ENCODE results near the gene CREB5.
"Not testable (repeated sequence)": the region's sequence is repeated elsewhere in the genome, so short reads cannot be mapped to it uniquely, and the experiment has no call there.

CREB5 gene

DNA sequence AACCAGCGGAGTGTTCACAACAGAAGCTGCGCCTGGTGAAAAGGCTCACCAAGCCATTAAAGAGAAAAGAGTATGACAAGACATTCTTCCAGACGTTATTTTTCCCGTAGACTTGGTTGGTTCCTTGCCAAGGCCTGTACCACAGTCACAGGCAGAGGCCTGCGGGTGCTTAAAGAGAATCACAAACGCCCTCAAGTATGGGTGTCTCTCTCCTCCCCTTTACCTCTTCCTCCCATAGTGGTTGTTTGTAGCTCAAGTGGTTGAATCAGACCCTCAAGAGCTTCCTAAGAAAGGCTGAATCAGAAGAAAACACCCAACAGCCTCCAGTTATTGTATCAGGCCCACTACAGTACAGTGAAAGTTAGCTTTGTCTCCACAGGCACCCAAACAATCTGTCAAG is 169.0 kb downstream of the CREB5 start:
- no peak for DNase-seq (ENCODE audit: low read depth)

DNA sequence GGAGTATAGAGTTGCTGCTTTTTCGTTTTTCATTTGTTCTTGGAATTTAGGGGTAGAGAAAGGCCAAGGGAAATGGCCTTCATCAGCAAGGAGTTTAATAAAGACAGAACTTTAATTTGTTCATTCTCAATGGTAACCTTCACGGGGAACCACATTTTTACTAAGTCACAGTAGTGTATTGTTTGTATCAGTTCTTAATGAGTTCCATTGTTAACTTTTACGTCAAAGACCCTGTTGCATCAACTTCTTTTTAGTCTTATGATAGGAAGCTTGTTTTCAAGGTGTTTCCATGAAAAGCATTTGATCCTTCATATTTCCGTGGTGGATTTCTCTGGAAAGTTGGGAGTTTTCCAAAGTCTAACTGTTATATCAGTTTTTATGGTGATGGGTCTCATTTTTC is 169.9 kb downstream of the CREB5 start:
- no peak for DNase-seq (ENCODE audit: low read depth)

DNA sequence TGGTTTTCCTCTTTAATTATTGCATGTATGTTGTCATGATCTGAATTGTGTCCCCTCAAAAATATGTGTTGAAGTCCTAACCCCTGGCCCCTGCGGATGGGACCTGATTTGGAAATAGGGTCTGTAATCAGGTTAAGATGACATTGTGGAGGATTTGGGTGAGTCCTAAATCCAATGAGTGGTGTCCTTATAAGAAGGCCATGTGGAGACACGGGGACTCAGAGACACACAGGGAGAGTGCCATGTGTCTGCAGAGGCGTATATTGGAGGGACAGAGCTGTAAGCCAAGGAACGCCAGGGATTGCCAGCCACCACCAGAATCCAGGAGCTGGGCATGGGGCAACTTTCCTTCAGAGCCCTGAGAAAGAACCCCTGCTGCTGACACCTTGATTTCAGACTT is 171.9 kb downstream of the CREB5 start:
- no peak for DNase-seq (ENCODE audit: low read depth)

DNA sequence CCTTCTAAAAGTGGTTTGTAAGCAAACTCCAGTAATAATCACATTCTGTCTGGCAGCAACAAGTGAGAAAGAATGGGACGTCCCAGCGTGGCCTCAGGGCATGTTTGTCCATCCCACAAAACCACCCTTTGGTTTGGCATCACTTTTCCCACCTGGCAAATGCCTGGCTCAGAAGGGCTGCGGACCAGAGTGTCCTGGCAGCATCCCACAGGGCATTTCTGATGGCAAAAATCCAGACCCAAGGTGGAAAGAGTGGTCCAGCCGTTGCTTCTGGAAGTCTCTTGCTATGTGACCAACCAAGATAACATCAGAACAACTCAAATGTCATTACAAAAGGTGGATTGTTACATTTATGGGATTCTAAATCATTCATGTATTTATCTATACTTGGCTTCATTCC is 174.4 kb downstream of the CREB5 start:
- DNase-seq (ENCODE audit: low read depth) = no peak

DNA sequence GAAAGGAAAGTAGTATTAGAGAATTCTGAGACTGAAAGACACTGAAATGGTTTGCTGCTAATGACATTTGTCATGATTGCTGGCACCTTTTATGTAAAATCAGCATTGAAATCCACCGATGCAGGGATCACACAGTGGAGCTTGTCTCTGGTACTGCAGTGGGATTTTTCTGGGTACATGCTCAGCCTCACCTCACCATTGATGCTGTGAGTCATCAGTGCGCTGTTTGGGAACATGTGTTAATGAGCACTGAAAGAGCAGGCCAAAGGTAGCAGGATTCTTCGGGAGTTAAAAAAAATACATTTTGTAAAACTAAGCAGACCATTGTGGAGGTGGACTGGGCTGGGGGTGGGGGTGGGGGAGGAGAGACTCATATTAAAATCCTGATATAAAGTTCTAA is 174.9 kb downstream of the CREB5 start:
- no peak for DNase-seq (ENCODE audit: low read depth)

DNA sequence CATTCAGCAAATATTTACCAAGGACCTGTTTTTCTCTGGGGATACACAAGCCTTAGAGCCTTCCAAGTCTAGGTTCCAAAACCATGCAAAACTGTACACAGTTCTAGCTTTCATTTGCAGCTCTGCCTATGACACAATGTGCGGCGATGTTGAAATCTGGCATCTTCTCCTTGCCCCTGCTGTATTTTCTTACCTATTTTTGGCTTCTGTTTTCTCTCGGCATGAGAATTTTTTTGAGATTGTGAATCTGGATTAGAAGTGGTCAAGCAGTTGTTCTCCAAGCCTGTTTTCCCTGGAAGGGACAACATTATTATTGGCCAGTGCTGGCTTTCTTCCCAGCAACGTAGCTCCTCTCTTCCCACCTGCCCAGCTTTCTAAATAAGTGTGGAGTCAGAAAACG is 176.3 kb downstream of the CREB5 start:
- no peak for DNase-seq (ENCODE audit: low read depth)

DNA sequence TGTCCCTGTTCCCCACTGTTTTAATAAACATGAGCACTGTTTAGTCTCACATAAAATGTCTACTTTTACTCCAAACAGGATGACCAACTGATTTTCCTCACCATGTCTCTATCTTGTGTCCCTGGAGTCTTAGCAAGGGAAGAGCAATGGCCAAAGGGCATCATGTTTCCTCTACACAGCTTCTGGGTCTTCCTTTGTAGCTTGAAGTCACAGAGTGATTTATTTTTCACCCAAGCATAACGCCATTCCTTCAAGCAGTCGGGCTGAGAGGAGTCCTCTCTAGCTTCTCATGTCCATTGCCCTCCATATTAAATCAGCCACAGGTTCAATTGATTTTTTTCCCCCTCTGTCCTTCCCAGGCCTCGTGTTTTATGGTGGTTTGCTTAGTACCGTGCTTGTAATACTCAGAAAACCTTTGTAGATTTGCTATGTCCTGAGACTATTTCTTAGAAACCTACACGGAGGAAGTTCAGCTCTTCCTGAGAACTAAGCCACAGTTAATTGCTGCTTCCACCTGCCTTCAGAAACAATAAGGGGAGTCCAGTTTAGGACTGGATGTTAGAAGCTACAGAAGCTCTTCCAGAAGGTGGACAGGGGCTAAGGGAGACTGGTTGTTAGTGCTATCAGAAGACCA is 178.8 kb downstream of the CREB5 start:
- DNase-seq (ENCODE audit: low read depth) = no peak

DNA sequence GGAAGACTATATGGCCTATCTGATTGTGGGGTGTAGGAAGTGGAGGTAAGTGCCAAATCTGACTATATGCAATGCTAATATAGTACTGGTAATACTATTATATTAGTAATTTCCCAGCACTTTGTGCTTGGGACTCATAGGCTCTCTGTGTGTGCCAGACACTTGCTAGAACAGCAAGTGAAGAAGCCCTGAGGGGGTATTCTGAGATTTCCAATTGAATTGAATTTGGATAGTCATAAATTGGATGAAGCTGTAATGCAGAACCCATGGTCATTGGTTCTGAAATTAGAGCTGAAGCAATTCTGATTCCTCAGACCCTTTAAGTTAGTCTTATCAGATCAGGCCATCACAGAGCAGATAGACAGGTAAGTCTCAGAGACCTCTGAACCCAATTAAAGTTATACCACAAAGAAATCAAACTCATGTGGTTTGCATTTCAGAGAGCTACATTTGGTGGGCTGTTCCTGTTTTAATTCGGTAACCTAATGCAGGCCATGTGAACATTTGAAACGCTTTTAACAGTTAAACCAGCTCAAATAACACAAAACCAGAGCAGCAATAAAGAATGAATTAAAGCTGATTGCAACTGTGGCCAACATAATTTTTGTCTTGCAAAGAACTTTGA is 179.5 kb downstream of the CREB5 start:
- DNase-seq (ENCODE audit: low read depth) = no peak

DNA sequence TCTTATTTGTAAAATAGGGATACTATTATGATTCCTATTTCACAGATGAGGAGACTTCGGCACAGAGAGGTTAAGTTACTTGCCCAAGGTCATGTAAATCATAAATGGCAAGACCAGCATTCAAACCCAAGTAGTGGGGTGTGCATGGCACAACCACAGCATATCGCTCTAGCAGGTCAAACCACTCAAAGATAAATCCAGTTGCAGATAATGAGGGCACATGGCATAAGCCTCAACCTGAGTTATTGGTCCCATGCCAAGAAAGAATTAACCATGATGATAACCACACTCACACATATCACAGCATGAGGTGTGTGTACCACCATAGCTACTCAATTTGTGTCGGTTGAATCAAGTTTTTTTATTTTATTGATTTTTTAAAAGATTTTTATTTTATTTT is 180.5 kb downstream of the CREB5 start:
- no peak for DNase-seq (ENCODE audit: low read depth)

DNA sequence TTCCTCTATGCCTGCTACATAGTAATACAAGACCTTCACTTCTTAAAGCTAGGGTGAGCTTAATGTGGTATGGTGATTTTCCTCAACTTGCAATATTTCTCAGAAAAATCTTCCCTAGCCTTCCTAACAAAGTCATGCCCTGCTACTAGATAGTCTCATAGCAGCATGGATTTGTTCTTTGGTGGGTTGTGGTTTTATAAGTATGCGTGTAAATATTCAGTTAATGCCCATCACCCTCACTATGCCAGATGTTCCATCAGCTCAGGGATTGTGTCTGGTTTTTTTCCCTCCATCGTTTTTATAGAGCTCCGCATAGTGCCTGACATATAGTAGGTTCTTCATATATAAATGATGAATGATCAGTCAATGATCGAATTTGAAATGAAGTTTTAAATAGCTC is 182.8 kb downstream of the CREB5 start:
- no peak for DNase-seq (ENCODE audit: low read depth)

DNA sequence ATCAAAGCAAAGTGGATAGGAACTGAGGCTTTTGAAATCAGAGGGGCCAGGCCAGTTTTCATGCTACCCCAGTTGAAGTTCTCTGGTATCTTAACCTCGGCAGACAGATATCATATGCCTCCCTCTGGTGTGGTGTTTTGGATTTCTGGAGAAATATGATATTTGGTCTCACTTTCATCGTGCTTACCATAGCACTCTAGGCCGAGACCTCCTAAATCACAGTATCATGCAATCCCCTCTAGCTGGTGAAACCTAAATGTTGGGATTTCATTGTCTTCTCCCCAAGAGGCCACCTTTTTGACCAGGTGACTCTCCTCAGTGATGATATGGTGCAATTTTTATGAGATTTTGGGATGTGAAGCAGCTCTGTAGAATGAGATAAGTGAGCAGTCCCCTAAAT is 183.5 kb downstream of the CREB5 start:
- no peak for DNase-seq (ENCODE audit: low read depth)

DNA sequence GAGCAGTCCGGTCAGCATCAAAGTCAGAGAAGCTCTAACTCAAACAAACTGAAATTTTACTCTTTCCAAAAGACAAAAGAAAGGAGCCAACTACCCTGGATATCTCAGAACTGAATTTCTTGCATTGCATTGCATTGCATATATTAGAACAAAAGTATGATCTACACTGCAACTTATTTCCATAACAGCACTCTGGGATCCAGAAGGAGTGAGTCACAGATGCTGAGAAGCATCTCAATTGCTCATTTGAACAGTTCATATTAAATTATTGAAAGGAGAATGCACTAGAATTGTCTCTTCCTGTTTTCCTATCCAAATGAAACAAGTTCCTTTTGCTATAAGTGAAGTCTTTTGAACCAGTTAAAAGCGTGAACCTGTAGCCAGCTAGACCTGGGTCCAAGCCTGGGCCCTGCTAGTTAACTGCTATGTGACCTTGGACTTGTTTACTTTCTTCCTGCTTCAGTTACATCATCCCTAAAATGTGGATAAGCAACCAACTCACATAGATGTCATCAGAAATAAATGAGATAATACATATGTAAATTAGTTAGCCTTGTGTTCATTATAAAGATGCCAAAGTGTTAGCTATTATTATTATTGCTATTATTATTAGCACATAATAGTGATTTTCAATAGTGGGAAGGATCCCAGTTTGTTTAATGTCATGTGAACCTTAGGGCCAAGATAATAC is 184.1 kb downstream of the CREB5 start:
- DNase-seq (ENCODE audit: low read depth) = no peak

DNA sequence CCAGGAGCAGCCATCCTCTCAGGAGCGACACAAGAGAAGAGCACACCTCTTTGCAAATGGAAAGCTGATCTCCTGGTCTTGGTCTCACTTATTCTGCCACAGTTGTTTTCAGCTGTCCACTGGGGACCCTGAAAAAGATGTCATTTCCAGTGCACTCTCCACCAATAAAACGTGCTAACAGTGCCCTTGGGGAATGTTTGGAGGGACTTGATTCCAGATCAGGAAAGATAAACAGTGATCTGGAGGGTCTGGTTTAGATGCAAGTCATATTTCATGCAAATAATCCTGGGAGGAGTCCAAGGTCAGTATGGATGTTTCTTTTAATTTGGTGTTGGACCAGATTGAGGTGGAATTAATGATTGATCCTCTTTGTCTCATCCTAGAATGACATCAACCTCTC is 185.0 kb downstream of the CREB5 start:
- no peak for DNase-seq (ENCODE audit: low read depth)

DNA sequence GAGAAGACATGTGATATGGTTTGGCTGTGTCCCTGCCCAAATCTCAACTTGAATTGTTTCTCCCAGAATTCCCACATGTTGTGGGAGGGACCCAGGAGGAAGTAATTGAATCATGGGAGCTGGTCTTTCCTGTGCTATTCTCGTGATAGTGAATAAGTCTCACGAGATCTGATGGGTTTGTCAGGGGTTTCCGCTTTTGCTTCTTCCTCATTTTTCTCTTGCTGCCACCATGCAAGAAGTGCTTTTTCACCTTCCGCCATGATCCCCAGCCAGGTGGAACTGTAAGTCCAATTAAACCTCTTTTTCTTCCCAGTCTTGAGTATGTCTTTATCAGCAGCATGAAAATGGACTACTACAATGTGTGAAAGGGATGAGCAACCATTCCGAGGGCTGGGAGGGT is 185.7 kb downstream of the CREB5 start:
- not testable (repeated sequence) for DNase-seq (ENCODE audit: low read depth)

DNA sequence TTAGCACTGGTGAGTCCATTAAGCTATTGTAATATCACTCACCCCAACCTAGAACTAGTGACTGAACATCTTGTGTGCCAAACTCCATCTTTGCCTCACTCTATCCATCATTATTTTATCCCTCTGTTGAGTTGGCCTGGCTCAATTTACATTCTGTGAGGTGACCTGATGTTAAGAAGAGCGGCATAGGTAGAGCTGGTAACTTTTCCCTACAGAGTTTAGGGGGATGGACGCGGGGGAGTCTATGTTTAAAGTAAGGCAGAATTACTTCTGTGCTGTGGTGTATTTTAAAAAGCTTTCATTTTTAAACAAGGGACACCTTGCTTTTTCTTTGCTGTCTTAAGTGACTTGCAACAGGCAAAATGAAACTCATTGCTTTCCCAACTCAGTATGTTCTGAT is 186.3 kb downstream of the CREB5 start:
- no peak for DNase-seq (ENCODE audit: low read depth)

DNA sequence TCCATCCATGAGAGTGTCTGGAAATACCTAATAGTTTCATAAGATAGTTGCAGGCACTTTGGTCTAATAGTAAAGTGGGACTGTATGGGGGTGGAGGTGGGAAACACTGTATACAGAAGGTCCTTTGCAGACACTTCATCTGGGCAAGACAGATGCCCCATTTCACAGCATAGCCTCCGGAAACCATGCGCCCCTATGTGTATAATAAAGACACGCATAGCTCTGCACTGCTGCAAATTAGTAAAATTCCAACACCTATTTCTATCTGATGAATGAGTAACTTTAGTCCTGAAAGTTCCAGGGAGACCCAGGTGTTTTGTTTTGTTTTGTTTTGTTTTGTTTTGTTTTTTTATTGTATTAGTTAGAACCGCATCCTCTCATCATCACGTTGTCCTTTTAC is 187.1 kb downstream of the CREB5 start:
- DNase-seq (ENCODE audit: low read depth) = no peak

DNA sequence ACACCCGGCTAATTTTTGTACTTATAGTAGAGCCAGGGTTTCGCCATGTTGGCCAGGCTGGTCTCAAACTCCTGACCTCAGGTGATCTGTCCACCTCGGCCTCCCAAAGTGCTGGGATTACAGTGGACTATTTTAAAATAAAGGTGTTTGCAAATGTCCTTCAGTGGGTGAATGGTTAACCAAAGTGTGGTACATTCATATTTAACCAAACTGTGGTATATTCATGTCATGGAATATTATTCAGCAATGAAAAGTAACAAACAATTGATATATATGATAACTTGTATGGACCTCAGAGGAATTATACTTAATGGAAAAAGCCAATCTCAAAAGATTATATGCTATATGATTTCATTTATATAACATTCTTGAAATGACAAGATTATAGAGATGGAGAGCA is 190.0 kb downstream of the CREB5 start:
- DNase-seq (ENCODE audit: low read depth) = no peak

DNA sequence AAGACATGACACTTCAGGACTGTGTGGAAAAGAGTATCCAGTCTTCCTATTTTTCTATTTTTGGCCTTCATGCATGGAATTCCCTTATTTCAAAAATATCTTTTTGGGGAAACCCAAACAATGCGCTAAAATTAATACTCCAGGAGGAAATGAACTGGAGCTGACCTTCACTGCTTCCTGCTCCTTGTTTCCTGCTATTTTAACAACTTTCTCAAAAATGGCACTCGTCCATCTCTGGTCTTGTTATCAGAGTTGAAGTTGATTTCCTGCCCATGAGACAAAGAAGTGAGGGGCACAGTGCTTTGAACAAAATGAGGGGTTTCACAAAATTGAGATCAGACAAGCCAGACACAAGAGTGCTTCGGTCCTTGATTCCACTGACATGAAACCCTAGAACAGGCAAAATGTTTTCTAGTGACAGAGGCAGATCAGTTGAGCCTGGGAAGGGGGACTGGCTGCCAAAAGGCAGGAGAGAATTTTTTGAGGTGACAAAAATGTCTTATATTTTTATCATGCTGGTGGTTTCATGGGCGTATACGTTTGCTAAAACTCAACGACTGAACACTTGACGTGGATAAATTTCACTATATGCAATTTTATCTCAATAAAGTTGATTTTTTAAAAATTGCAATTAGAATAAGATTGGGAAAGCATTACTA is 193.2 kb downstream of the CREB5 start:
- no peak for DNase-seq (ENCODE audit: low read depth)

DNA sequence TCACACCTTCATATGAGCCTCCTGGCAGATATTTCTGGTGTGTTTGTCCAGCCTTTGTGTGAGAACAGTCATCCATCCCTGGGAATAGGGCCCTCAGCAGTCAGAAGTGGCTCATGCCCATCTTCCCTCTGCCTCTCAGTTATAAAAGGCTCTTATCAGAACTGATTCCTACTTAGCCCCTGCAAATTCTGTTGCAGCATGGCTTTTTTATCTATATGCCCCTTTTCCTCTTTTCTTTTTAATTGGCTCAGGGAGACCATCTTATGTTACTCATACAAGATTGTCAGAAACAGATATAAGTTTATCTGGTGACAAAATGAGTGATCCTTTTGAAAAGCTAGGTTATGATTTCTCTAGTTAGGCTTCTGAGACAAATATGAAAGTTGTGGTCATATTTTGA is 194.1 kb downstream of the CREB5 start:
- no peak for DNase-seq (ENCODE audit: low read depth)

DNA sequence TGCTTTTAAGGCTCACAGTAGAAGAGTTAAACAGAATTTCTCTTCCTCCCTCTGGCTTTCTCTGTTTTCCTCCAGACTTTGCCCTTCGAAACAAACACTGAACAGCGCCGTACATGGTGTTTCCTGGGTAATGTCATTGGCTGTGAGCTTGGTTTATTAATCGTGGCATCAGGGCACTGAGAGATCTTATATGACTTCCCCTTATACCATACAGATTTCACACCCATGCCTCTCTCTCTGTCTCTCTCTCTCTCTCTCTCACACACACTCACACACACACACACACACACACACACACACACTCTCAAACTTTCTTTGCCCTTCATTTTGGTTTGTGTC is 195.5 kb downstream of the CREB5 start:
- DNase-seq (ENCODE audit: low read depth) = no peak

DNA sequence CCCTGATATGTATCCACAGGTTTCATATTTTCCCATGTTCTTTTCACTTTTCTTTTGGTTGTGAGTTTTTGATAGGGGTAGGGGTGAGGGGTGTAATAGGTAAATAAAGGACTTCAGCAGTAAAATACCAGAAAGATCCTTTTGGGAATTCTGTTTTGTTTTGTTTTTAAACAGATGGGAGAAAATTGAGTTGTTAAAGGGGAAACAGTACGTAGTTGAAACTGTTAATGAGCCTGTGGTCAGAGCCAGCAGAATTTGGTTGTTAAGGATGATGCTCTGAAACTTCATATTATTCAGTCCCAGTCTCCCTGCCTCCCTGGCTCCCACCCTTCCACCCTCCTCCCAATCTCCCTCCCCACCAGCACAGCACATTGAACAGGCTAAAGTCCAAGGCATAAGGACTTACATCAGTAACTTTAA is 195.9 kb downstream of the CREB5 start:
- no peak for DNase-seq (ENCODE audit: low read depth)

DNA sequence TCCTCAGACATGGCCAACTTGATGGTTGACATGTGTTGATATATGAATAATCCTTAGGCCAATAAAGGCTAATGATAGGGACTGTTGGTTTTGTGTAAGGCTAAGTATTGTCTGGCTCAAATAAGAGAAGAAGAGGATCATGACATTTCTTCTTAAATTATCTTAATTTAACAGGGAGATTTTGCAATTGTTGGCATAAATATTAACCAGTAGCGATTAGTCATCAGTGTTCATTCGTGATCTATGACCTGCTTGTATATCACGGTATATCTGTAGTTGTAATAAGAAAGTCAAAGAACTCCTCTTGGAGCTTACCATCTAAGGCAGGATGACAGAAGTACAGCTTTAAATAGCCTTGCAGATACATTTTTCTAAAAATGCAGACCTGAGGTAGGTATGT is 196.4 kb downstream of the CREB5 start:
- no peak for DNase-seq (ENCODE audit: low read depth)

DNA sequence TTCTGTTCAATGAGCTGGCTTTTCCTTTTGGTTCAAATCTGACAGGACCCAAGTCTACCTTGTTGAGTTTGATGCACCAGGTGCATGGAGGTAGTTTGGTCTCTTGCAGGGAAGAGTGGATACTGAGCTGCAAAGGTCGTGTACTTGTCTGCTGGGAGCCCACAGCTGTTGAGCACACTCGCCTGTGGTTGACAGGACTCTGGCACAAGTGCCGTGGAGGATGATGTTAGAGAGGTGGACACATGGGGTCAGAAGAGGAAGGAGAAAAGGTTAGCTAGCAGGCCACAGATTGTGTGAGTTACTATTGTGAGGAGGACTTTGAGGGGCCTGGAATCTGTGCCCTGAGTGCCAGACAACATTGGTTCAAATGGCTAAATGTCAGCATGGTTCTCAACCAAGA is 197.3 kb downstream of the CREB5 start:
- no peak for DNase-seq (ENCODE audit: low read depth)

Measured in stimulated activated CD8-positive, alpha-beta memory T cell treated with anti-CD3 and anti-CD28 coated beads, Interleukin-7, amount 100 ng/mL, for 24 hours (primary cell).